ENCODE data around the gene PREX1. TPM values are rescaled to one million over a fixed set of nuclear protein-coding genes. Genes with fewer than 3 reads are reported as not detected.

The PREX1 gene
- total RNA-seq, 1 experiment from 2014 or later: 20.0 TPM

GRCh38 chr20:48667889-48668413 is 159.8 kb downstream of the PREX1 start:
- no peaks in the 10 kb centered on the region for H3K27me3 ChIP-seq (ENCODE audit: control insufficient read depth, insufficient read depth, low read length)
- no peaks in the 10 kb centered on the region for H3K9me3 ChIP-seq (ENCODE audit: control insufficient read depth, insufficient read depth, low read depth, low read length)
- no peaks in the 10 kb centered on the region for H3K4me1 ChIP-seq (ENCODE audit: control insufficient read depth, insufficient read depth, low read length)
- intact Hi-C loops (cut with micrococcal nuclease; ENCODE audit: unreplicated experiment) (no loop called here), in situ Hi-C loops (cut with HindIII; ENCODE audit: low pct_unique_long_range_greater_than_20kb, low sequenced_read_pairs) (no loop called here)
- H3K27ac ChIP-seq (ENCODE audit: low read length): no peak overlapping the region
- ATAC-seq (no peak), DNase-seq (ENCODE audit: low read depth, low spot score) (no peak)
- TF ChIP-seq SIN3A (IDR thresholded peaks at IDR 0.05; ENCODE audit: borderline replicate concordance, insufficient read depth, low read depth, low read length) (no peak), REST (IDR thresholded peaks at IDR 0.05; ENCODE audit: insufficient read depth in 1 of 2, low read depth in 2 of 2, low read length in 1 of 2) (no peak), TCF7L2 (IDR thresholded peaks at IDR 0.05; ENCODE audit: low read depth, low read length) (no peak), POLR2AphosphoS5 (IDR thresholded peaks at IDR 0.05; ENCODE audit: low read depth, low read length) (no peak), CTCF (IDR thresholded peaks at IDR 0.05) (no peak)
- no TSS peak for BruUV-seq (replicated peaks)
- no peaks in the 10 kb centered on the region for H3K36me3 ChIP-seq (ENCODE audit: control insufficient read depth, insufficient read depth, low read length)
- POLR2A ChIA-PET: interaction anchor here (0.6 kb wide), 1 partner anchor 291 kb away, joined by 4 read pairs; no protein-coding TSS in a partner anchor
- H3K4me3 ChIP-seq (ENCODE audit: low read depth in 2 of 2, low read length in 2 of 2): no peak overlapping the region
- CTCF ChIA-PET: interaction anchor here (0.6 kb wide), 1 partner anchor 236 kb away, joined by 8 read pairs; no protein-coding TSS in a partner anchor

- ATAC-seq (no peak), DNase-seq (ENCODE audit: low read depth, low spot score) (no peak)
- H3K27me3 ChIP-seq (ENCODE audit: control insufficient read depth, insufficient read depth, low read length): no peaks in the 10 kb centered on the region
- H3K36me3 ChIP-seq (ENCODE audit: control insufficient read depth, insufficient read depth, low read length): no peaks in the 10 kb centered on the region
- TF ChIP-seq SIN3A (IDR thresholded peaks at IDR 0.05; ENCODE audit: borderline replicate concordance, insufficient read depth, low read depth, low read length) (no peak), CTCF (IDR thresholded peaks at IDR 0.05) (no peak), TCF7L2 (IDR thresholded peaks at IDR 0.05; ENCODE audit: low read depth, low read length) (no peak), REST (IDR thresholded peaks at IDR 0.05; ENCODE audit: insufficient read depth in 1 of 2, low read depth in 2 of 2, low read length in 1 of 2) (no peak), POLR2AphosphoS5 (IDR thresholded peaks at IDR 0.05; ENCODE audit: low read depth, low read length) (no peak)
- POLR2A ChIA-PET: no interaction called here
- H3K4me1 ChIP-seq (ENCODE audit: control insufficient read depth, insufficient read depth, low read length): no peaks in the 10 kb centered on the region
- no peaks in the 10 kb centered on the region for H3K9me3 ChIP-seq (ENCODE audit: control insufficient read depth, insufficient read depth, low read depth, low read length)
- no TSS peak for BruUV-seq (replicated peaks)
- intact Hi-C loops (cut with micrococcal nuclease; ENCODE audit: unreplicated experiment) (no loop called here), in situ Hi-C loops (cut with HindIII; ENCODE audit: low pct_unique_long_range_greater_than_20kb, low sequenced_read_pairs) (no loop called here)
- CTCF ChIA-PET: no interaction called here
- no peak overlapping the region for H3K27ac ChIP-seq (ENCODE audit: low read length)
- no peak overlapping the region for H3K4me3 ChIP-seq (ENCODE audit: low read depth in 2 of 2, low read length in 2 of 2)
Measured at GRCh38 chr20:48667481-48667880, 160.3 kb downstream of the PREX1 start.

Measured in Panc1 (cell line).